ENCODE data around the gene CHPT1.

CHPT1 gene

GRCh38 chr12:101719566-101719965 is 22.1 kb downstream of the CHPT1 start:
- H3K27me3 ChIP-seq, result no peaks in the 10 kb centered on the region
- no peak for DNase-seq
- no peaks in the 10 kb centered on the region for H3K9me3 ChIP-seq
- no peak overlapping the region for H3K4me3 ChIP-seq (ENCODE audit: low read depth, low read length)
- no peaks in the 10 kb centered on the region for H3K4me1 ChIP-seq
- no peaks in the 10 kb centered on the region for H3K36me3 ChIP-seq
- no peak for TF ChIP-seq CTCF (IDR thresholded peaks at IDR 0.05; ENCODE audit: low read depth, low read length)

- TF ChIP-seq CTCF (IDR thresholded peaks at IDR 0.05; ENCODE audit: low read depth, low read length), result no peak
- Histone ChIP-seq H3K27me3 (no peaks in the 10 kb centered on the region), H3K9me3 (no peaks in the 10 kb centered on the region), H3K4me1 (no peaks in the 10 kb centered on the region), H3K4me3 (ENCODE audit: low read depth, low read length) (no peak overlapping the region), H3K36me3 (no peaks in the 10 kb centered on the region)
- DNase-seq, result no peak
These were observed 22.7 kb downstream of the CHPT1 start for GRCh38 chr12:101720118-101720517.

- DNase-seq, result no peak
- Histone ChIP-seq H3K9me3 (no peaks in the 10 kb centered on the region), H3K36me3 (no peaks in the 10 kb centered on the region), H3K4me1 (no peaks in the 10 kb centered on the region), H3K27me3 (no peaks in the 10 kb centered on the region), H3K4me3 (ENCODE audit: low read depth, low read length) (no peak overlapping the region)
- TF ChIP-seq CTCF (IDR thresholded peaks at IDR 0.05; ENCODE audit: low read depth, low read length), result no peak
These were observed 25.0 kb downstream of the CHPT1 start for GRCh38 chr12:101722392-101722791.

- Histone ChIP-seq H3K36me3 (no peaks in the 10 kb centered on the region; the same call in 1 of the 2 replicates), H3K9me3 (no peaks in the 10 kb centered on the region), H3K27me3 (no peaks in the 10 kb centered on the region), H3K4me1 (no peaks in the 10 kb centered on the region), H3K4me3 (ENCODE audit: low read depth, low read length) (no peak overlapping the region)
- no peak for DNase-seq
- TF ChIP-seq CTCF (IDR thresholded peaks at IDR 0.05; ENCODE audit: low read depth, low read length), result no peak
These were observed 29.7 kb downstream of the CHPT1 start for GRCh38 chr12:101727098-101727497.

- no peak for DNase-seq
- no peaks in the 10 kb centered on the region; the same call in 1 of the 2 replicates for H3K36me3 ChIP-seq
These were observed 32.4 kb downstream of the CHPT1 start for GRCh38 chr12:101729842-101730241.

GRCh38 chr12:101732318-101732717 is 34.9 kb downstream of the CHPT1 start:
- no peak for DNase-seq
- no peaks in the 10 kb centered on the region for H3K9me3 ChIP-seq
- H3K4me3 ChIP-seq (ENCODE audit: low read depth, low read length), result no peak overlapping the region
- H3K4me1 ChIP-seq, result no peaks in the 10 kb centered on the region
- no peaks in the 10 kb centered on the region; the same call in 1 of the 2 replicates for H3K36me3 ChIP-seq
- H3K27me3 ChIP-seq, result no peaks in the 10 kb centered on the region
- no peak for TF ChIP-seq CTCF (IDR thresholded peaks at IDR 0.05; ENCODE audit: low read depth, low read length)

More at GRCh38 chr12:101729842-101730241, 32.4 kb downstream of the CHPT1 start:
- no peaks in the 10 kb centered on the region for H3K9me3 ChIP-seq
- H3K4me1 ChIP-seq, result no peaks in the 10 kb centered on the region
- no peak for TF ChIP-seq CTCF (IDR thresholded peaks at IDR 0.05; ENCODE audit: low read depth, low read length)
- H3K27me3 ChIP-seq, result no peaks in the 10 kb centered on the region
- no peak overlapping the region for H3K4me3 ChIP-seq (ENCODE audit: low read depth, low read length)
